ENCODE data around the gene TBC1D14.

DNA sequence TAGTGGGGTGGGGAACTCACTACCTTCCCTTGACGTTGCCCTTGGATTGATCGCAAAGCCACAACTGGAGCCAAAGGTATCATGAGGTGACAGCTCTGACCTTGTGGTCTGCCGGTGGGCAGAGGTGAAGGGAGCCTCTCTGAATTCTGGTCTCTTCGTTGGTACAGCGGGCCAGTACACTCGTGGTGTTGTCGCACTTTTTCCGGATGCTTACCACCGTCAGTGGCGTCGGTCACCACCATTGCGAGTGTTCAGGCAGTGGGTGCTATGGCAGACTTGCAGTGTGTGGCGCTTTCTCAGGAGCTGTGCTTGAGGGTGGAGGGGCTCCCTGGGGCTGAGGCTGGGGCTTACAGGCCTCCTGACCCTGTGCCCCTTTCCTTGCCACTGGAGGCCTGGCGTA is 163.4 kb downstream of the TBC1D14 start:
- TF ChIP-seq, protein P1, sequence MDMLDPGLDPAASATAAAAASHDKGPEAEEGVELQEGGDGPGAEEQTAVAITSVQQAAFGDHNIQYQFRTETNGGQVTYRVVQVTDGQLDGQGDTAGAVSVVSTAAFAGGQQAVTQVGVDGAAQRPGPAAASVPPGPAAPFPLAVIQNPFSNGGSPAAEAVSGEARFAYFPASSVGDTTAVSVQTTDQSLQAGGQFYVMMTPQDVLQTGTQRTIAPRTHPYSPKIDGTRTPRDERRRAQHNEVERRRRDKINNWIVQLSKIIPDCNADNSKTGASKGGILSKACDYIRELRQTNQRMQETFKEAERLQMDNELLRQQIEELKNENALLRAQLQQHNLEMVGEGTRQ (IDR thresholded peaks at IDR 0.05; ENCODE audit: low read depth, low read length) = no peak
- TF ChIP-seq, protein P2, sequence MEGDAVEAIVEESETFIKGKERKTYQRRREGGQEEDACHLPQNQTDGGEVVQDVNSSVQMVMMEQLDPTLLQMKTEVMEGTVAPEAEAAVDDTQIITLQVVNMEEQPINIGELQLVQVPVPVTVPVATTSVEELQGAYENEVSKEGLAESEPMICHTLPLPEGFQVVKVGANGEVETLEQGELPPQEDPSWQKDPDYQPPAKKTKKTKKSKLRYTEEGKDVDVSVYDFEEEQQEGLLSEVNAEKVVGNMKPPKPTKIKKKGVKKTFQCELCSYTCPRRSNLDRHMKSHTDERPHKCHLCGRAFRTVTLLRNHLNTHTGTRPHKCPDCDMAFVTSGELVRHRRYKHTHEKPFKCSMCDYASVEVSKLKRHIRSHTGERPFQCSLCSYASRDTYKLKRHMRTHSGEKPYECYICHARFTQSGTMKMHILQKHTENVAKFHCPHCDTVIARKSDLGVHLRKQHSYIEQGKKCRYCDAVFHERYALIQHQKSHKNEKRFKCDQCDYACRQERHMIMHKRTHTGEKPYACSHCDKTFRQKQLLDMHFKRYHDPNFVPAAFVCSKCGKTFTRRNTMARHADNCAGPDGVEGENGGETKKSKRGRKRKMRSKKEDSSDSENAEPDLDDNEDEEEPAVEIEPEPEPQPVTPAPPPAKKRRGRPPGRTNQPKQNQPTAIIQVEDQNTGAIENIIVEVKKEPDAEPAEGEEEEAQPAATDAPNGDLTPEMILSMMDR (conservative IDR thresholded peaks at IDR 0.05; ENCODE audit: low read depth, low read length) = no peak
- no peak for TF ChIP-seq POLR2A (IDR thresholded peaks at IDR 0.05; ENCODE audit: low read depth, low read length)
- no peak for TF ChIP-seq MAFK (IDR thresholded peaks at IDR 0.05; ENCODE audit: low read depth, low read length)
- no peak for TF ChIP-seq CHD1 (IDR thresholded peaks at IDR 0.05; ENCODE audit: low read depth, low read length)
- no peak for TF ChIP-seq RCOR1 (IDR thresholded peaks at IDR 0.05; ENCODE audit: insufficient replicate concordance, low read length)
- TF ChIP-seq RAD21 (IDR thresholded peaks at IDR 0.05; ENCODE audit: low read length) = no peak
- TF ChIP-seq SMC3 (IDR thresholded peaks at IDR 0.05; ENCODE audit: low read depth, low read length) = no peak
